ENCODE measurements around the gene ZCCHC7.
"Not testable (repeated sequence)": the region's sequence is repeated elsewhere in the genome, so short reads cannot be mapped to it uniquely, and the experiment has no call there.

ZCCHC7 gene

DNA sequence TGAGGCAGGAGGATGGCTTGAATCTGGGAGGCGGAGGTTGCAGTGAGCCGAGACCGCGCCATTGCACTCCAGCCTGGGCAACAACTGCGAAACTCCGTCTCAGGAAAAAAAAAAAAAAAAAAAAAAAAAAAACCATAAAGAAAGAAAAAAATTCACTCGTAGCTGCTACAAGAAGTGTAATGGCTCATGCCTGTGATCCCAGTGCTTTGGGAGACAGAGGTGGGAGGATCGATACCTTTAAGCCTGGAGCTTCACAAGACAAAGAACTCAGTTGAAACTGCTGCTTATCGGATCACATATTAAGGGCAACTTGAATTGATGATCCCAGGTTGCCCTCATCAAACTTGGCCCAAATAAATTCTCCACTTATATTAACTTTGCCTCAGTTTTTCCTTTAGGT lies 1.0 kb upstream of the ZCCHC7 start:
- Histone ChIP-seq H3K4me3 (ENCODE audit: low read depth in 1 of 2, low read length in 2 of 2) (peak overlapping the region in 1 of 2 experiments; percentile 75; a peak in 2 of 4 replicates), H3K9me3 (ENCODE audit: insufficient read depth, low read length, severe bottlenecking) (no peaks in the 10 kb centered on the region), H3K27me3 (ENCODE audit: insufficient read depth, low read length, poor library complexity) (no peaks in the 10 kb centered on the region), H3K27ac (ENCODE audit: low read length) (peak overlapping the region; percentile 94; the same call in 1 of the 2 replicates), H3K79me2 (ENCODE audit: insufficient read depth, low read length) (peaks cover 44% of the 10 kb centered on the region), H3K4me1 (ENCODE audit: insufficient read depth, low read length) (peaks cover 32% of the 10 kb centered on the region), H3K36me3 (ENCODE audit: insufficient read depth, low read length) (no peaks in the 10 kb centered on the region), H2AFZ (ENCODE audit: low read depth, low read length) (peak overlapping the region; percentile 94), H3K9ac (ENCODE audit: low read depth, low read length) (peak overlapping the region; percentile 84), H4K20me1 (ENCODE audit: insufficient read depth, low read length) (no peaks in the 10 kb centered on the region; the same call in 1 of the 2 replicates), H3K4me2 (ENCODE audit: insufficient read depth, low read length) (peak overlapping the region; percentile 70)
- no peak for ATAC-seq (ENCODE audit: insufficient read depth, low read depth)
- DNase-seq, result no peak
- TF ChIP-seq EZH2 (IDR thresholded peaks at IDR 0.05; ENCODE audit: borderline replicate concordance, low read depth, low read length, severe bottlenecking), result no peak
- TF ChIP-seq, protein P1, sequence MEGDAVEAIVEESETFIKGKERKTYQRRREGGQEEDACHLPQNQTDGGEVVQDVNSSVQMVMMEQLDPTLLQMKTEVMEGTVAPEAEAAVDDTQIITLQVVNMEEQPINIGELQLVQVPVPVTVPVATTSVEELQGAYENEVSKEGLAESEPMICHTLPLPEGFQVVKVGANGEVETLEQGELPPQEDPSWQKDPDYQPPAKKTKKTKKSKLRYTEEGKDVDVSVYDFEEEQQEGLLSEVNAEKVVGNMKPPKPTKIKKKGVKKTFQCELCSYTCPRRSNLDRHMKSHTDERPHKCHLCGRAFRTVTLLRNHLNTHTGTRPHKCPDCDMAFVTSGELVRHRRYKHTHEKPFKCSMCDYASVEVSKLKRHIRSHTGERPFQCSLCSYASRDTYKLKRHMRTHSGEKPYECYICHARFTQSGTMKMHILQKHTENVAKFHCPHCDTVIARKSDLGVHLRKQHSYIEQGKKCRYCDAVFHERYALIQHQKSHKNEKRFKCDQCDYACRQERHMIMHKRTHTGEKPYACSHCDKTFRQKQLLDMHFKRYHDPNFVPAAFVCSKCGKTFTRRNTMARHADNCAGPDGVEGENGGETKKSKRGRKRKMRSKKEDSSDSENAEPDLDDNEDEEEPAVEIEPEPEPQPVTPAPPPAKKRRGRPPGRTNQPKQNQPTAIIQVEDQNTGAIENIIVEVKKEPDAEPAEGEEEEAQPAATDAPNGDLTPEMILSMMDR (IDR thresholded peaks at IDR 0.05; ENCODE audit: borderline replicate concordance, extremely low read depth, low read length, poor library complexity, severe bottlenecking), result no peak

- H3K79me2 ChIP-seq (ENCODE audit: insufficient read depth, low read length), result peaks cover 59% of the 10 kb centered on the region
- peak; percentile 28 for ATAC-seq (ENCODE audit: insufficient read depth, low read depth)
- not testable (repeated sequence) for DNase-seq
Observed at GRCh38 chr9:37120843-37121335, 515 bp downstream of the ZCCHC7 start.

GRCh38 chr9:37121881-37122280 lies 1.5 kb downstream of the ZCCHC7 start:
- H3K27ac ChIP-seq (ENCODE audit: low read length), result peak overlapping the region; percentile 94; the same call in 1 of the 2 replicates
- peaks cover 32% of the 10 kb centered on the region for H3K4me1 ChIP-seq (ENCODE audit: insufficient read depth, low read length)

More at GRCh38 chr9:37120843-37121335, 515 bp downstream of the ZCCHC7 start:
- H3K9me3 ChIP-seq (ENCODE audit: insufficient read depth, low read length, severe bottlenecking); H3K36me3 ChIP-seq (ENCODE audit: insufficient read depth, low read length); H3K27me3 ChIP-seq (ENCODE audit: insufficient read depth, low read length, poor library complexity); H4K20me1 ChIP-seq (ENCODE audit: insufficient read depth, low read length): not testable (repeated sequence)
- peak overlapping the region; percentile 70 for H3K4me2 ChIP-seq (ENCODE audit: insufficient read depth, low read length)
- peak overlapping the region; percentile 94 for H3K27ac ChIP-seq (ENCODE audit: low read length)
- H3K9ac ChIP-seq (ENCODE audit: low read depth, low read length), result peak overlapping the region; percentile 84
- H3K4me1 ChIP-seq (ENCODE audit: insufficient read depth, low read length), result peaks cover 32% of the 10 kb centered on the region
- H3K4me3 ChIP-seq (ENCODE audit: low read depth in 1 of 2, low read length in 2 of 2), result peak overlapping the region; percentile 75 to 93
- peak overlapping the region; percentile 94 for H2AFZ ChIP-seq (ENCODE audit: low read depth, low read length)

GRCh38 chr9:37126214-37126788 lies 5.9 kb downstream of the ZCCHC7 start:
- H2AFZ ChIP-seq (ENCODE audit: low read depth, low read length), result no peak overlapping the region
- H3K4me3 ChIP-seq (ENCODE audit: low read depth in 1 of 2, low read length in 2 of 2), result no peak overlapping the region
- H4K20me1 ChIP-seq (ENCODE audit: insufficient read depth, low read length), result peaks cover 4% of the 10 kb centered on the region; the same call in 1 of the 2 replicates
- H3K9me3 ChIP-seq (ENCODE audit: insufficient read depth, low read length, severe bottlenecking), result no peaks in the 10 kb centered on the region
- H3K27me3 ChIP-seq (ENCODE audit: insufficient read depth, low read length, poor library complexity), result no peaks in the 10 kb centered on the region
- H3K79me2 ChIP-seq (ENCODE audit: insufficient read depth, low read length), result peaks cover 82% of the 10 kb centered on the region
- DNase-seq (no peak), ATAC-seq (ENCODE audit: insufficient read depth, low read depth) (no peak)
- peaks cover 21% of the 10 kb centered on the region for H3K4me1 ChIP-seq (ENCODE audit: insufficient read depth, low read length)
- no peak overlapping the region for H3K4me2 ChIP-seq (ENCODE audit: insufficient read depth, low read length)
- no peak overlapping the region for H3K27ac ChIP-seq (ENCODE audit: low read length)
- H3K9ac ChIP-seq (ENCODE audit: low read depth, low read length), result no peak overlapping the region
- peaks cover 26% of the 10 kb centered on the region for H3K36me3 ChIP-seq (ENCODE audit: insufficient read depth, low read length)
- TF ChIP-seq, protein P1 (IDR thresholded peaks at IDR 0.05; ENCODE audit: borderline replicate concordance, extremely low read depth, low read length, poor library complexity, severe bottlenecking), result no peak
- no peak for TF ChIP-seq EZH2 (IDR thresholded peaks at IDR 0.05; ENCODE audit: borderline replicate concordance, low read depth, low read length, severe bottlenecking)

More at GRCh38 chr9:37121881-37122280, 1.5 kb downstream of the ZCCHC7 start:
- Histone ChIP-seq H3K27me3 (ENCODE audit: insufficient read depth, low read length, poor library complexity) (no peaks in the 10 kb centered on the region), H3K9ac (ENCODE audit: low read depth, low read length) (peak overlapping the region; percentile 84), H3K4me2 (ENCODE audit: insufficient read depth, low read length) (peak overlapping the region; percentile 70), H3K9me3 (ENCODE audit: insufficient read depth, low read length, severe bottlenecking) (no peaks in the 10 kb centered on the region), H3K36me3 (ENCODE audit: insufficient read depth, low read length) (peaks cover 8% of the 10 kb centered on the region), H3K4me3 (ENCODE audit: low read depth in 1 of 2, low read length in 2 of 2) (peak overlapping the region; percentile 75 to 93; a peak in 3 of 4 replicates), H4K20me1 (ENCODE audit: insufficient read depth, low read length) (peaks cover 4% of the 10 kb centered on the region; the same call in 1 of the 2 replicates), H2AFZ (ENCODE audit: low read depth, low read length) (no peak overlapping the region), H3K79me2 (ENCODE audit: insufficient read depth, low read length) (peaks cover 69% of the 10 kb centered on the region)
- ATAC-seq (ENCODE audit: insufficient read depth, low read depth) (no peak), DNase-seq (no peak)
- TF ChIP-seq, protein P1 (IDR thresholded peaks at IDR 0.05; ENCODE audit: borderline replicate concordance, extremely low read depth, low read length, poor library complexity, severe bottlenecking), result no peak
- TF ChIP-seq EZH2 (IDR thresholded peaks at IDR 0.05; ENCODE audit: borderline replicate concordance, low read depth, low read length, severe bottlenecking), result no peak

All from DND-41 (cell line).